NCI-H2107 (cell line): ENCODE measurements around the gene KRT80.

Experiments
- DNase-seq: peaks from one replicate; lab custom pipeline; 2025; lab: John Stamatoyannopoulos, UW

Gene KRT80

GRCh38 chr12:52152905-52153317 lies 38.9 kb downstream of the KRT80 start:
- DNase-seq: no peak

- no peak for DNase-seq
Observed at GRCh38 chr12:52151837-52152783, 39.7 kb downstream of the KRT80 start.

- no peak for DNase-seq
Observed at GRCh38 chr12:52151153-52151836, 40.5 kb downstream of the KRT80 start.

GRCh38 chr12:52149651-52150241 lies 42.1 kb downstream of the KRT80 start:
- no peak for DNase-seq

GRCh38 chr12:52149182-52149641 lies 42.6 kb downstream of the KRT80 start:
- DNase-seq: no peak

- DNase-seq: no peak
Observed at GRCh38 chr12:52148464-52149181, 43.2 kb downstream of the KRT80 start.

GRCh38 chr12:52147964-52148463 lies 43.8 kb downstream of the KRT80 start:
- no peak for DNase-seq

- no peak for DNase-seq
Observed at GRCh38 chr12:52147367-52147963, 44.3 kb downstream of the KRT80 start.

GRCh38 chr12:52146822-52147366 lies 44.9 kb downstream of the KRT80 start:
- DNase-seq: no peak

- no peak for DNase-seq
Observed at GRCh38 chr12:52146089-52146821, 45.6 kb downstream of the KRT80 start.

GRCh38 chr12:52145228-52146088 lies 46.4 kb downstream of the KRT80 start:
- DNase-seq: no peak

- DNase-seq: no peak
Observed at GRCh38 chr12:52144512-52145227, 47.1 kb downstream of the KRT80 start.

- no peak for DNase-seq
Observed at GRCh38 chr12:52142431-52142830, 49.4 kb downstream of the KRT80 start.

GRCh38 chr12:52141875-52142274 lies 49.9 kb downstream of the KRT80 start:
- no peak for DNase-seq

- DNase-seq: no peak
Observed at GRCh38 chr12:52141306-52141705, 50.5 kb downstream of the KRT80 start.

- peak; percentile 82 for DNase-seq
Observed at GRCh38 chr12:52139579-52140062, 52.2 kb downstream of the KRT80 start.

- no peak for DNase-seq
Observed at GRCh38 chr12:52139147-52139546, 52.7 kb downstream of the KRT80 start.

- DNase-seq: no peak
Observed at GRCh38 chr12:52137746-52138145, 54.1 kb downstream of the KRT80 start.

- DNase-seq: no peak
Observed at GRCh38 chr12:52132754-52133161, 59.1 kb downstream of the KRT80 start.
